Measurements from ENCODE around the gene PGPEP1. TPM values are rescaled to one million over a fixed set of nuclear protein-coding genes. Genes with fewer than 3 reads are reported as not detected.

The PGPEP1 gene
- total RNA-seq, 2 experiments from 2014 or later, result 24.4 to 25.9 TPM

- POLR2A ChIA-PET, result interaction anchor here (1.5 kb wide), 1 partner anchor 172 kb away, joined by 3 read pairs; the partner anchor contains the start of gene MPV17L2
- no peaks in the 10 kb centered on the region for H3K4me1 ChIP-seq (ENCODE audit: insufficient read depth, low read length)
- intact Hi-C loops (cut with DNase I, micrococcal nuclease), result no loop called here
- no peaks in the 10 kb centered on the region for H3K4me1 Mint-ChIP-seq (ENCODE audit: low read depth)
- peak in 1 of 14 experiments; percentile 34 for DNase-seq
- no peaks in the 10 kb centered on the region for H3K9me3 Mint-ChIP-seq
- CTCF ChIA-PET, result no interaction called here
- H3K27ac ChIP-seq (ENCODE audit: low read depth in 1 of 2, low read length in 2 of 2), result no peak overlapping the region
- H3K36me3 Mint-ChIP-seq (ENCODE audit: low read depth), result peaks cover 44% of the 10 kb centered on the region
- H3K27me3 Mint-ChIP-seq, result no peaks in the 10 kb centered on the region
- H3K27ac Mint-ChIP-seq, result no peak overlapping the region
- peaks cover 31% of the 10 kb centered on the region for H3K36me3 ChIP-seq (ENCODE audit: insufficient read depth, low read length)
- H3K9me3 ChIP-seq (ENCODE audit: control insufficient read depth in 1 of 2, insufficient read depth in 1 of 2, low read length in 2 of 2), result peaks cover 0 to 10% of the 10 kb centered on the region in 2 experiments
- ATAC-seq (ENCODE audit: poor library complexity), result no peak
- no peak overlapping the region for H3K4me3 ChIP-seq (ENCODE audit: low read length)
- no peaks in the 10 kb centered on the region for H3K27me3 ChIP-seq (ENCODE audit: control insufficient read depth in 1 of 2, insufficient read depth in 2 of 2, low read length in 2 of 2)
- TF ChIP-seq CTCF (IDR thresholded peaks at IDR 0.05), result no peak
- H3K4me3 Mint-ChIP-seq, result no peak overlapping the region
These were observed 24.6 kb downstream of the PGPEP1 start for GRCh38 chr19:18364826-18365528.

DNA sequence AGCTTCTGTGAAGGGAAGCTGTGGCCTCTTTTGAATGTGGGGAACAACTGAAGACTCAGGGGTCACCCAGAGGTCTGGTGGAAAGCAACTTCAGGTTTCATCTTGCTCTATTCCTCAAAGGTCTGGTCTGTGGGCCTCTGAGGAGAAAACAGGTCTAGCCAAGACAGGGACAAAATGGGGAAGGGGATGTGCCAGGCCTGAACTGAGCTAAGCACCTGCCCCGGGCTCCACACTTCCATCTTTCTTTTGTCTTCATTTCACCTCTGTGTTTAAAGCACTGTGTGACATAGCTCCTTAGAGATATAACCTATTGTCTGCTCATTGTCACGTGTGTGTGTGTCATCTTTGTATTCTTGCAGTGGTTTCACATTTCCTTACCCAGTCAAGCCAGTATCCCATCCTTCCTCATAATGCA is 25.6 kb downstream of the PGPEP1 start:
- ATAC-seq (ENCODE audit: poor library complexity) (no peak), DNase-seq (no peak)
- no peak for TF ChIP-seq CTCF (IDR thresholded peaks at IDR 0.05)
- H3K27me3 ChIP-seq (ENCODE audit: control insufficient read depth in 1 of 2, insufficient read depth in 2 of 2, low read length in 2 of 2), result no peaks in the 10 kb centered on the region
- peaks cover 0 to 10% of the 10 kb centered on the region in 2 experiments for H3K9me3 ChIP-seq (ENCODE audit: control insufficient read depth in 1 of 2, insufficient read depth in 1 of 2, low read length in 2 of 2)
- intact Hi-C loops (cut with DNase I, micrococcal nuclease), result no loop called here
- H3K27ac ChIP-seq (ENCODE audit: low read depth in 1 of 2, low read length in 2 of 2), result no peak overlapping the region
- CTCF ChIA-PET, result no interaction called here
- Mint-ChIP-seq H3K9me3 (no peaks in the 10 kb centered on the region), H3K4me3 (no peak overlapping the region), H3K4me1 (ENCODE audit: low read depth) (no peaks in the 10 kb centered on the region), H3K36me3 (ENCODE audit: low read depth) (peaks cover 42% of the 10 kb centered on the region), H3K27me3 (no peaks in the 10 kb centered on the region), H3K27ac (no peak overlapping the region)
- no peaks in the 10 kb centered on the region for H3K4me1 ChIP-seq (ENCODE audit: insufficient read depth, low read length)
- H3K4me3 ChIP-seq (ENCODE audit: low read length), result no peak overlapping the region
- H3K36me3 ChIP-seq (ENCODE audit: insufficient read depth, low read length), result peaks cover 28% of the 10 kb centered on the region
- POLR2A ChIA-PET, result interaction anchor here (1.5 kb wide), 1 partner anchor 173 kb away, joined by 3 read pairs; the partner anchor contains the start of gene MPV17L2

DNA sequence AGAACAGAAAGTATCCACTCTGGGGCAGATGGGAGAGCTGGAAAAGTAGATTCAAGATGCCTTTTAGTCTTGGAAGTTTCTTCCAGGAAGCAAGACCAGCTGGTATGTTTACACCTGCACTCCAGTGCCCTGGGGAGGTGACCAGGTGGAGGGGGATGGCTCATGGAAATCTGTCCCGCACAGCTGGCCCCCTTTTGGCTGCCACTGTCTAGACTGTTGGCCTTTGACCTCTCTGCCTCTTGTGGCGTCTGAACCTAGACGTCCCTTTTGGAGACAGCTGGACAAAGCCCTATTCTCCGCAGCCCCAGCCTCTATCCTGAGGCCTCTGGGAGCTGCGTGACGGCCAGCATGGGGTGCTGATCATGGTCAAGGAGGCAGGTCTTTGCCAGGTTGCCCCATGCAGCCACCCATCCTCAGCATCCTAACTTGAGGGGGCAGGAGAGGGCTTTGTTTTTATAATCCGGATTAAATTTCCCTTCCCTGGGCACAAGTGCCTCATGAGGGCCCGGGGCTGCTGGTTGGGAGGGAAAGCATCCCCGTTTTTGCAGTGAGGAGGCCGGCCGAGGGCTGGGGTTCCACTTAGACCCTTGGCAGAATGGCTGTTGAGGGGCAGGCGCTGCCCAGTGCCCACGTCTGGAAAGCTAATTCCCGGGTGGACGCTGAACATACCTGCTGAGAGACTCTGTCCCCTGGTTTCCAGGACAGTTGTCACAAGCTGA is 28.3 kb downstream of the PGPEP1 start:
- DNase-seq, result no peak
- H3K9me3 Mint-ChIP-seq, result no peaks in the 10 kb centered on the region
- H3K4me3 ChIP-seq (ENCODE audit: low read length), result no peak overlapping the region
- peaks cover 23% of the 10 kb centered on the region for H3K36me3 Mint-ChIP-seq (ENCODE audit: low read depth)
- peaks cover under 1% of the 10 kb centered on the region for H3K4me1 Mint-ChIP-seq (ENCODE audit: low read depth)
- H3K27ac ChIP-seq (ENCODE audit: low read depth in 1 of 2, low read length in 2 of 2), result no peak overlapping the region
- peaks cover 4% of the 10 kb centered on the region for H3K4me1 ChIP-seq (ENCODE audit: insufficient read depth, low read length)
- no peak for TF ChIP-seq CTCF (IDR thresholded peaks at IDR 0.05)
- H3K36me3 ChIP-seq (ENCODE audit: insufficient read depth, low read length), result peaks cover 14% of the 10 kb centered on the region
- peaks cover 0 to 10% of the 10 kb centered on the region in 2 experiments for H3K9me3 ChIP-seq (ENCODE audit: control insufficient read depth in 1 of 2, insufficient read depth in 1 of 2, low read length in 2 of 2)
- no peaks in the 10 kb centered on the region for H3K27me3 ChIP-seq (ENCODE audit: control insufficient read depth in 1 of 2, insufficient read depth in 2 of 2, low read length in 2 of 2)
- ATAC-seq (ENCODE audit: poor library complexity), result no peak
- H3K27ac Mint-ChIP-seq, result no peak overlapping the region
- peaks cover 3% of the 10 kb centered on the region for H3K27me3 Mint-ChIP-seq
- H3K4me3 Mint-ChIP-seq, result no peak overlapping the region
- ChIA-PET CTCF (no interaction called here), POLR2A (no interaction called here)
- intact Hi-C loops (cut with DNase I, micrococcal nuclease), result no loop called here
